Measurements from ENCODE around the gene ELOVL5.

DNA sequence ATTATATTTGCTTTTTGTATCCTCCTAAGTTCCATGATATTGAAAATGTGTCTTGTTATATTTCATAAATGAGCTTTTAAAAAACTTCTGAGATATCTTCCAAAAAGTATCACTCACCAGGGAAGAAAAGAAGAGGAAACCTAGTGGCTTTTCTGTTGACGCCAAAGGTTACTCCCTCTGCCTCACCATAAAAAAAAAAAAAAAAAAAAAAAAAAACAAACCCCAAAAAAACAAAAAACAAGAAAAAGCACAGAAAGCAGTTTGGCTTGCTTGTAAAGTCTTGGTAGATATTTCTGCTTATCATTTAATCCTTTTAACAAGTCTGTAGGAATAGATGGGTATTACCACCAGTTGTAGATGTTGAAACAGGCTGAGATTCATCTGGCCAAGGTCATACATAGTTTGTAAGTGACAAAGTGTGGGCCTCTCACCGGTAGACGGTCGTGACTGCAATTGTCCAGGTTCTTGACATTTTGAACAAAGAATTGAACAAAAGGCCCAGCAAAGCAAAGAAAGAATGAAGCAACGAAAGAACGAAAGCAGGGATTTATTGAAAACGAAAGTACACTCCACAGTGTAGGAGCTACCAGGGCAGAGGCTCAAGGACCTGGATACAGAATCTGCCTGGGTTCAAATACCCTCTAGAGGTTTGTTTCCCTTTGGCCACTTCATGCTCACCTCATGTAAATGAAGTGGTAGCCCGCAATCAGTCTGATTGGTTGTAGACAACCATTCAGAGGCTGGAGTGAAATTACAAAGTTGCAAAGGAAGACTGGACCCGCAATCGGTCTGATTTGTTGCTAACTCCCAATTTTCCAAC, 11.6 kb upstream of the ELOVL5 start:
- TF ChIP-seq, protein P1, sequence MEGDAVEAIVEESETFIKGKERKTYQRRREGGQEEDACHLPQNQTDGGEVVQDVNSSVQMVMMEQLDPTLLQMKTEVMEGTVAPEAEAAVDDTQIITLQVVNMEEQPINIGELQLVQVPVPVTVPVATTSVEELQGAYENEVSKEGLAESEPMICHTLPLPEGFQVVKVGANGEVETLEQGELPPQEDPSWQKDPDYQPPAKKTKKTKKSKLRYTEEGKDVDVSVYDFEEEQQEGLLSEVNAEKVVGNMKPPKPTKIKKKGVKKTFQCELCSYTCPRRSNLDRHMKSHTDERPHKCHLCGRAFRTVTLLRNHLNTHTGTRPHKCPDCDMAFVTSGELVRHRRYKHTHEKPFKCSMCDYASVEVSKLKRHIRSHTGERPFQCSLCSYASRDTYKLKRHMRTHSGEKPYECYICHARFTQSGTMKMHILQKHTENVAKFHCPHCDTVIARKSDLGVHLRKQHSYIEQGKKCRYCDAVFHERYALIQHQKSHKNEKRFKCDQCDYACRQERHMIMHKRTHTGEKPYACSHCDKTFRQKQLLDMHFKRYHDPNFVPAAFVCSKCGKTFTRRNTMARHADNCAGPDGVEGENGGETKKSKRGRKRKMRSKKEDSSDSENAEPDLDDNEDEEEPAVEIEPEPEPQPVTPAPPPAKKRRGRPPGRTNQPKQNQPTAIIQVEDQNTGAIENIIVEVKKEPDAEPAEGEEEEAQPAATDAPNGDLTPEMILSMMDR (IDR thresholded peaks at IDR 0.05) = no peak
- TF ChIP-seq POLR2A (IDR thresholded peaks at IDR 0.05) = no peak

Data from testis (tissue), 2 donors.